CD14-positive monocyte (primary cell): Measurements from ENCODE around the gene FKTN. TPM values are rescaled to one million over a fixed set of nuclear protein-coding genes. Genes with fewer than 3 reads are reported as not detected.

Source experiments
- DNase-seq, 3 donors: peaks; one replicate each; pipeline ENCODE4 v3.0.0-alpha.2; 2011 to 2022
- H2AFZ ChIP-seq: 2 replicates; pipeline ENCODE4 v1.6.0; 2012; ENCODE audit warnings: mild to moderate bottlenecking, low read depth, low read length, inconsistent platforms; ENCODE audit not compliant: insufficient read depth, poor library complexity, severe bottlenecking
- H3K27ac ChIP-seq, 2 donors: 1 replicate in 1 of 2; 2 replicates in 1 of 2; pipeline ENCODE4 v1.5.1; 2012 to 2013; ENCODE audit warnings: low read length in 2 of 2, control low read depth in 1 of 2, inconsistent platforms in 1 of 2, low read depth in 1 of 2, mild to moderate bottlenecking in 1 of 2
- H3K27me3 ChIP-seq, 2 donors: one replicate each; pipeline versions ENCODE4 v1.6.0 to v1.6.1; 2011 to 2013; ENCODE audit warnings: low read length in 2 of 2; ENCODE audit not compliant: control insufficient read depth in 2 of 2, insufficient read depth in 2 of 2
- H3K36me3 ChIP-seq, 2 donors: replicated peaks in 1 of 2; 1 replicate in 1 of 2; 2 replicates in 1 of 2; pipeline versions ENCODE4 v1.5.1 to v1.6.1; 2012 to 2013; ENCODE audit warnings: low read length in 2 of 2, control low read depth in 1 of 2, inconsistent platforms in 1 of 2, mild to moderate bottlenecking in 1 of 2; ENCODE audit not compliant: insufficient read depth in 2 of 2, control insufficient read depth in 1 of 2
- H3K4me1 ChIP-seq, 2 donors: 1 replicate in 1 of 2; 2 replicates in 1 of 2; pipeline versions ENCODE4 v1.5.1 to v1.6.1; 2012 to 2013; ENCODE audit warnings: low read length in 2 of 2, control low read depth in 1 of 2, inconsistent platforms in 1 of 2, mild to moderate bottlenecking in 1 of 2, moderate library complexity in 1 of 2; ENCODE audit not compliant: insufficient read depth in 2 of 2, control insufficient read depth in 1 of 2
- H3K4me2 ChIP-seq: replicated peaks from 2 replicates; pipeline ENCODE3; 2012; ENCODE audit warnings: low read length, moderate library complexity, mild to moderate bottlenecking; ENCODE audit not compliant: poor library complexity, severe bottlenecking; ENCODE audit errors: extremely low read depth
- H3K4me3 ChIP-seq, 3 experiments: fragments of 200-600 bp in 1 of 3; sonication (generic) in 1 of 3; replicated peaks in 1 of 3; 1 replicate in 2 of 3; 2 replicates in 1 of 3; pipeline ENCODE4 v1.5.1; 2011 to 2013; ENCODE audit warnings: low read length in 3 of 3, mild to moderate bottlenecking in 3 of 3, control low read depth in 2 of 3, low read depth in 2 of 3, inconsistent platforms in 1 of 3, moderate library complexity in 1 of 3
- H3K79me2 ChIP-seq: 2 replicates; pipeline ENCODE4 v1.6.0; 2012; ENCODE audit warnings: mild to moderate bottlenecking, control low read depth, inconsistent platforms, low read length, moderate library complexity; ENCODE audit not compliant: insufficient read depth
- H3K9ac ChIP-seq: 2 replicates; pipeline ENCODE4 v1.6.0; 2017; ENCODE audit warnings: low read length, mild to moderate bottlenecking; ENCODE audit not compliant: insufficient read depth, poor library complexity, severe bottlenecking
- H3K9me3 ChIP-seq, 2 donors: replicated peaks in 1 of 2; 1 replicate in 1 of 2; 2 replicates in 1 of 2; pipeline versions ENCODE4 v1.5.1 to v1.6.1; 2012 to 2013; ENCODE audit warnings: low read length in 2 of 2, control low read depth in 1 of 2; ENCODE audit not compliant: control insufficient read depth in 1 of 2, insufficient read depth in 1 of 2
- H4K20me1 ChIP-seq: 2 replicates; pipeline ENCODE4 v1.6.0; 2012; ENCODE audit warnings: mild to moderate bottlenecking, low read length, control low read depth, moderate library complexity; ENCODE audit not compliant: insufficient read depth
- H3K27ac Mint-ChIP-seq, 7 donors: one replicate each; pipeline ENCODE4 v1.8.0; 2020; ENCODE audit warnings: mild to moderate bottlenecking in 7 of 7, mixed read lengths in 7 of 7, moderate library complexity in 6 of 7, inconsistent platforms in 2 of 7
- H3K27me3 Mint-ChIP-seq, 3 donors: one replicate each; pipeline ENCODE4 v1.8.0; 2021 to 2022; ENCODE audit warnings: low read depth in 3 of 3, mild to moderate bottlenecking in 3 of 3, mixed read lengths in 3 of 3, moderate library complexity in 3 of 3, inconsistent platforms in 1 of 3
- H3K36me3 Mint-ChIP-seq, 2 donors: one replicate each; pipeline ENCODE4 v1.8.0; 2020; ENCODE audit warnings: mixed read lengths in 2 of 2, inconsistent platforms in 1 of 2, mild to moderate bottlenecking in 1 of 2
- H3K4me1 Mint-ChIP-seq: one replicate; pipeline ENCODE4 v1.8.0; 2020; ENCODE audit warnings: mild to moderate bottlenecking, mixed read lengths
- H3K4me3 Mint-ChIP-seq, 2 donors: one replicate each; pipeline ENCODE4 v1.8.0; 2020; ENCODE audit warnings: mild to moderate bottlenecking in 2 of 2, mixed read lengths in 2 of 2, moderate library complexity in 1 of 2
- H3K9me3 Mint-ChIP-seq, 7 donors: one replicate each; pipeline ENCODE4 v1.8.0; 2020 to 2022; ENCODE audit warnings: mixed read lengths in 7 of 7, mild to moderate bottlenecking in 6 of 7, moderate library complexity in 6 of 7, inconsistent platforms in 2 of 7
- CTCF ChIP-seq: fragments of 200-600 bp; IDR thresholded peaks from one replicate; pipeline ENCODE4 v1.8.0; 2022; ENCODE audit warnings: antibody characterized with exemption, mild to moderate bottlenecking
- WGBS: methylation state at CpG from one replicate; pipeline ENCODE4 v1.1.5; 2013; ENCODE audit warnings: missing lambda C conversion rate; ENCODE audit not compliant: insufficient coverage; 5-methylcytosine and 5-hydroxymethylcytosine counted together
- intact Hi-C, 2 donors: fragments of 100-400 bp; cut with micrococcal nuclease; formaldehyde crosslinking; loops; one replicate each; pipeline versions ENCODE4 v1.15.0 to v1.15.1; 2023
- polyA plus RNA-seq, 3 donors: library from polyadenylated mRNA; depleted of rRNA in 1 of 3; unstranded in 2 of 3; stranded (reverse) in 1 of 3; fragments of 300-500 nt in 2 of 3; fragments of >200 nt in 1 of 3; fragmentation: Illumina TruSeq in 2 of 3; gene quantifications; 1 replicate in 2 of 3; 2 replicates in 1 of 3; pipeline ENCODE4 v1.2.3, GENCODE V29; 2012 to 2021

The FKTN gene
- polyA plus RNA-seq, 3 donors, result 1.7 to 3.2 (median 2.7) TPM

- Histone ChIP-seq H3K9ac (no peak overlapping the region), H3K36me3 (peaks cover 0 to 3% of the 10 kb centered on the region in 2 donors), H4K20me1 (no peaks in the 10 kb centered on the region), H3K9me3 (no peaks in the 10 kb centered on the region), H3K27ac (peak overlapping the region in 1 of 2 donors; percentile 3), H2AFZ (no peak overlapping the region), H3K4me2 (no peak overlapping the region), H3K4me1 (peaks cover 17 to 26% of the 10 kb centered on the region in 2 donors), H3K27me3 (no peaks in the 10 kb centered on the region), H3K79me2 (no peaks in the 10 kb centered on the region), H3K4me3 (no peak overlapping the region)
- H3K4me1 Mint-ChIP-seq, result peaks cover 29% of the 10 kb centered on the region
- no peak overlapping the region for H3K27ac Mint-ChIP-seq
- peak in 2 of 3 donors; percentile 35 to 68 for DNase-seq
- no peak for TF ChIP-seq CTCF
- H3K4me3 Mint-ChIP-seq, result no peak overlapping the region
- no peaks in the 10 kb centered on the region for H3K27me3 Mint-ChIP-seq
- intact Hi-C loops, result no loop called here
- no peaks in the 10 kb centered on the region for H3K9me3 Mint-ChIP-seq
- no CpG with 5 or more reads among the region's 1 CpG for WGBS
- H3K36me3 Mint-ChIP-seq, result peaks cover 4 to 10% of the 10 kb centered on the region in 2 donors
These were observed 47.9 kb upstream of the FKTN start for GRCh38 chr9:105510024-105510423.

- DNase-seq, result no peak
- Histone ChIP-seq H4K20me1 (no peaks in the 10 kb centered on the region), H2AFZ (no peak overlapping the region), H3K4me2 (no peak overlapping the region), H3K36me3 (peaks cover 0 to 16% of the 10 kb centered on the region in 2 donors), H3K9ac (no peak overlapping the region), H3K27me3 (no peaks in the 10 kb centered on the region), H3K9me3 (peaks cover 0 to 5% of the 10 kb centered on the region in 2 donors), H3K27ac (no peak overlapping the region), H3K4me3 (no peak overlapping the region), H3K79me2 (no peaks in the 10 kb centered on the region), H3K4me1 (peaks cover 17 to 26% of the 10 kb centered on the region in 2 donors)
- intact Hi-C loops, result no loop called here
- no peak for TF ChIP-seq CTCF
- Mint-ChIP-seq H3K4me1 (peaks cover 29% of the 10 kb centered on the region), H3K27ac (no peak overlapping the region), H3K9me3 (peaks cover 0 to 7% (median 0%) of the 10 kb centered on the region in 7 donors), H3K27me3 (no peaks in the 10 kb centered on the region), H3K36me3 (peaks cover 11 to 18% of the 10 kb centered on the region in 2 donors), H3K4me3 (no peak overlapping the region)
These were observed 46.5 kb upstream of the FKTN start for GRCh38 chr9:105511446-105511845.
